ENCODE measurements around the gene IGFBP6.

DNA sequence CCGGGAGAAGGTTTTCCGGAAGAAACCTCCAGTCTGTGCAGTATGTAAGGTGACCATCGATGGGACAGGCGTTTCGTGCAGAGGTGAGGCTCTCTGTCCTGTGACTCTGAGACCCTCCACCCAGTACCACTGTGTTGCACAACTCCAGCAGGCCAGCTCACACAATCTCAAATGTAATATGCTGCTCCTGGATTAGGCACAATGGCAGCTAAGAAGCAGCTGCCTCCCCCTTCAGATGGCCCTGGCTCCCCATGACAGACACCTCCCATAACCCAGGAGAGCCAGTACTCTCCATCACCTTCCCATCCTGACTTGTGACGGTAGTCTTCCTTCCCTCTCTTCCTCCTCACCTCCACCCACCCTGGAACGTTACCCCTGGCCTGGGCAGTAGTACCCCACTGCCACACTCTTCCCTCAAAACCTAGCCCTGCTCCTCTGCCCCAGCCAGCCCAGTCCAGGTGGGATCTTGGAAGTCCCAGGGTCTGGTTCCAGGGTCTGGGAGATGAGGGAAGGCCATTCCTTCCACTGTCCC, 45.5 kb upstream of the IGFBP6 start:
- TF ChIP-seq CTCF (IDR thresholded peaks at IDR 0.05; ENCODE audit: low read depth, low read length, poor library complexity, severe bottlenecking) = no peak
- no peak for TF ChIP-seq EZH2phosphoT487 (IDR thresholded peaks at IDR 0.05; ENCODE audit: borderline replicate concordance, low read length)
